Measurements from ENCODE around the gene KMO. TPM values are rescaled to one million over a fixed set of nuclear protein-coding genes. Genes with fewer than 3 reads are reported as not detected.

Gene KMO
- total RNA-seq, 1 donor from 2014 or later: 23.0 TPM

DNA sequence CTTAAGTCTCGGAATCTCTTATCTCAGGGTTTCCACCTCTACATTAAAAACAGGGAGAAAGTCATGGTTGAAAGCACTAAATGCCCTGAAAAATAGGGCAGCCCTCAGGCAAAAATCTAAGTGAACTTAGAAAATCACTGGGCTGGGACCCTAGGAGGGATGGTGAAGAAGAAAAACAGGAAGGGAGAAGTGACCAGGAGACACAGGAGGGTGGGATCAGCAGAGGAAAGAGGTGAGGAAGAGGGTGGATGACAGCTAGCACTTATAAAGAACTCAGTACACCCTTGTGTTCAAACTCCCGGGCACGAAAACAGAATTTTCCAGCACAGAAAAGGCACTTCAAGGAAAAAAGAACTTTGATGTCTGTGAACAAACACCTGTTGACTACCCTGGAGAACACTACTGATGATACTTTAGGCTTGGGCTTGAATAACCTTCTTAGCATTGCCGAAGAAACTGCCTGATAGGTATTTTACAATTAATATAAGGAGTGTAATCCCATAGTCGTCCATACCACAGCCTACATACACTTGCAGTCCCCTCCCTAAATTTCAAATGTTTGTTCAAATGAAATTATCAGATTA is 106.0 kb downstream of the KMO start:
- intact Hi-C loops (cut with DNase I): no loop called here
- Histone ChIP-seq H3K36me3 (peaks cover 6% of the 10 kb centered on the region), H3K4me3 (peak overlapping the region; percentile 82), H3K27me3 (ENCODE audit: low read depth) (no peaks in the 10 kb centered on the region), H3K4me1 (peaks cover 27% of the 10 kb centered on the region), H3K9me3 (no peaks in the 10 kb centered on the region), H3K27ac (no peak overlapping the region)
- TF ChIP-seq, protein P1, sequence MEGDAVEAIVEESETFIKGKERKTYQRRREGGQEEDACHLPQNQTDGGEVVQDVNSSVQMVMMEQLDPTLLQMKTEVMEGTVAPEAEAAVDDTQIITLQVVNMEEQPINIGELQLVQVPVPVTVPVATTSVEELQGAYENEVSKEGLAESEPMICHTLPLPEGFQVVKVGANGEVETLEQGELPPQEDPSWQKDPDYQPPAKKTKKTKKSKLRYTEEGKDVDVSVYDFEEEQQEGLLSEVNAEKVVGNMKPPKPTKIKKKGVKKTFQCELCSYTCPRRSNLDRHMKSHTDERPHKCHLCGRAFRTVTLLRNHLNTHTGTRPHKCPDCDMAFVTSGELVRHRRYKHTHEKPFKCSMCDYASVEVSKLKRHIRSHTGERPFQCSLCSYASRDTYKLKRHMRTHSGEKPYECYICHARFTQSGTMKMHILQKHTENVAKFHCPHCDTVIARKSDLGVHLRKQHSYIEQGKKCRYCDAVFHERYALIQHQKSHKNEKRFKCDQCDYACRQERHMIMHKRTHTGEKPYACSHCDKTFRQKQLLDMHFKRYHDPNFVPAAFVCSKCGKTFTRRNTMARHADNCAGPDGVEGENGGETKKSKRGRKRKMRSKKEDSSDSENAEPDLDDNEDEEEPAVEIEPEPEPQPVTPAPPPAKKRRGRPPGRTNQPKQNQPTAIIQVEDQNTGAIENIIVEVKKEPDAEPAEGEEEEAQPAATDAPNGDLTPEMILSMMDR (IDR thresholded peaks at IDR 0.05): no peak
- ATAC-seq: no peak
- no peak for DNase-seq

DNA sequence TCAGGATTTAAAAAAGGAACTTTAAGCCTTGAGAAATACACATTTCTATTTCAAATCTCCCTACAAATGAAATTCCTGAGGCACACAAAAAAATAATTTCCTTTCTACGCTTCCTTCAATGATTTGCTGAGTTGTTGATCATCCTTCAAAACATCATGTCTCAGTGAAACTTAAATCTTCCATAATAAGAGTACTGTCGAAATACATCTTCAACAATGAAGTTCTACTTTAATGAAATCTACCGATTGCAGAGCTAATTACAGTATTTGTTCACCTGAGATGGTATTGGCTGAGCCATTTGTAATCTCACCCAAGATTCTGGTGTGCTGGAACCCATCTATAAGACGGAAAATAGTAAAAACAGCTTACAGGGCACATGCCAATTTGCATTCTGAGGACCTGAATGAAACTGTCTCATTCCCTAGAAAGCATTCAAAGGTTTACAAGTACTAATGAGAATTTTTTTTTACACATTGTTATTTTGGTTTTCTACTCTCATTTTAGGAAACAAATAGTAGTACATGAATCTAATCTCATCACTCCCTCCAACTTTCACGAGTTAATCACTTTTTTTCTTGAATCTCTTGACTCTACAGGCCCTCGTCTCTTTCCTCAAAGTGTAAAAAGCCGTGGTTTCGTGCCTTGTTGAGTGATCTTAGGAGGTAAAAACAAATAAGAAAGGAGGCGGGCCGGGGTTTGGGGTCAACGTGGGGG is 106.9 kb downstream of the KMO start:
- DNase-seq: no peak
- Histone ChIP-seq H3K9me3 (no peaks in the 10 kb centered on the region), H3K4me1 (peaks cover 27% of the 10 kb centered on the region), H3K27ac (peak overlapping the region; percentile 86), H3K4me3 (peak overlapping the region; percentile 82), H3K27me3 (ENCODE audit: low read depth) (no peaks in the 10 kb centered on the region), H3K36me3 (peaks cover 6% of the 10 kb centered on the region)
- intact Hi-C loops (cut with DNase I): no loop called here
- TF ChIP-seq, protein P1 (IDR thresholded peaks at IDR 0.05): no peak
- ATAC-seq: no peak

DNA sequence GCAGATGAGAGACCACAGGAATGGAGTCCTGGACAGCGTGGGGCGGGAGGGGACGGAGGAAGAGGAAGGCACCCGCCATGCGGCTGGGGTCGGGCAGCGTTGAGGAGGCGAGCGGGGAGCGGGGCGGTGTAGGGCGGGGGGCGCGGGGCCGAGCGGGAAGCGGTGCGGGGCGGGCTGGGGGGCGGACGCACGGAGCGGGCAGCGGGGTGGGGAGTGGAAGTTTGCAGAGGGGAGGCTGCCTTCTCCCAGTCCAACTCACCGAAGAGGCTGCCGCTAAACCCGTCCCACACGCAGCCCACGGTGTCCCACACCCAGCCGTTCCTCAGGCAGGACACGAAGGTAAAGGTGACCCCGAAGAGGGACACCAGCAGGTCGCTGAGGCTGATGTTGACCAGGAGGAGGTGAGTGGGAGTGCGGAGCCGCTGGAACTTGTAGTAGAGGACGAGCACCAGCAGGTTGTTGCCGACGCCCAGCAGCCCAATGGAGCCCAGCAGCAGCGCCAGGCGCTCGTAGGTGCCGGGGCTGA is 107.5 kb downstream of the KMO start:
- H3K27ac ChIP-seq: peak overlapping the region; percentile 86
- H3K4me3 ChIP-seq: peak overlapping the region; percentile 82
- peaks cover 27% of the 10 kb centered on the region for H3K4me1 ChIP-seq
- intact Hi-C loops (cut with DNase I): no loop called here
- no peaks in the 10 kb centered on the region for H3K9me3 ChIP-seq
- no peaks in the 10 kb centered on the region for H3K27me3 ChIP-seq (ENCODE audit: low read depth)
- peak; percentile 77 for DNase-seq
- peaks cover 6% of the 10 kb centered on the region for H3K36me3 ChIP-seq
- TF ChIP-seq, protein P1 (IDR thresholded peaks at IDR 0.05): no peak
- ATAC-seq: peak; percentile 20 to 33

DNA sequence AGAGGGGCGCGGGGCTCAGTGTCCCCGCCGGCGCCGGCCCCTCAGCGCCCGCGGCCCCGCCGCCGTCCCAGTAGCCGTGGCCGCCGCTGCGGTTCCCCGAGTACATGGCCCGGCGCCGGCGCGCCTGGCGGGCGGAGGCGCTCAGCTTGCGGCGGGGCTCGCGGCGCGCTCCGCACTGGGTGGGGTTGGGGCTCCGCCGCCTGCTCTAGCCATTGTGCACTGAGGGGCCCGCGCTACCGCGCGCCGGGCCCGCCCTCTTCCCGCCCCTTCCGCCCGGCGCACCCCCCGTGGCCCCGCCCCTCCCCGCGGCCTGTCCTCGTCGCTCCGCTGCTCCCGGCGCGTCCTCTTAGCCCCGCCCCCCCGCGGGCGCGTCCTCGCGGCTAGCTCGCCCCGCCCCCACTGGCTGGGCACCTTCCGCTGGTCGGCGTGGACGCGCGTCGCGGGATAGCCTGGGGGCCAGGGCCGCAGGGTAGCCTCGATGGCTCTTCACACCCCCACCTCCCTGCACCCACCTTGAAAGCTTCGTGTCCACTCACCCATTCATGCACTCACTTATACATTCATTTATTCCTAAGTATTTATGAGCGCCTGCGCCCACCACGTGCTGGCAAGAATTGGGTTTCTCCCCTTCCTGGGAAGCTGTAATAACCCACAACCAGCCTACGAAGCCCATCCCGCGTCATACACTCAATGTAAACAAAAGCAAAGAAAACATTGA is 108.1 kb downstream of the KMO start, which contains the start of the genes CHML and OPN3:
Gene CHML, minus strand, starts transcription at position 221 of the 718 bp plus-strand sequence. CDS start 4,603 bp downstream, outside the sequence.
Gene OPN3, minus strand, starts transcription at position 221 of the 718 bp plus-strand sequence. Its CDS starts 115 bp downstream, at position 106.
- H3K4me1 ChIP-seq: peaks cover 27% of the 10 kb centered on the region
- H3K36me3 ChIP-seq: peaks cover under 1% of the 10 kb centered on the region
- no peaks in the 10 kb centered on the region for H3K27me3 ChIP-seq (ENCODE audit: low read depth)
- DNase-seq: peak; percentile 96
- TF ChIP-seq, protein P1 (IDR thresholded peaks at IDR 0.05): no peak
- intact Hi-C loops (cut with DNase I): no loop called here
- no peaks in the 10 kb centered on the region for H3K9me3 ChIP-seq
- peak; percentile 98 to 99 for ATAC-seq
- H3K4me3 ChIP-seq: peak within 1 kb of the TSS; percentile 82
- H3K27ac ChIP-seq: peak within 1 kb of the TSS; percentile 86

DNA sequence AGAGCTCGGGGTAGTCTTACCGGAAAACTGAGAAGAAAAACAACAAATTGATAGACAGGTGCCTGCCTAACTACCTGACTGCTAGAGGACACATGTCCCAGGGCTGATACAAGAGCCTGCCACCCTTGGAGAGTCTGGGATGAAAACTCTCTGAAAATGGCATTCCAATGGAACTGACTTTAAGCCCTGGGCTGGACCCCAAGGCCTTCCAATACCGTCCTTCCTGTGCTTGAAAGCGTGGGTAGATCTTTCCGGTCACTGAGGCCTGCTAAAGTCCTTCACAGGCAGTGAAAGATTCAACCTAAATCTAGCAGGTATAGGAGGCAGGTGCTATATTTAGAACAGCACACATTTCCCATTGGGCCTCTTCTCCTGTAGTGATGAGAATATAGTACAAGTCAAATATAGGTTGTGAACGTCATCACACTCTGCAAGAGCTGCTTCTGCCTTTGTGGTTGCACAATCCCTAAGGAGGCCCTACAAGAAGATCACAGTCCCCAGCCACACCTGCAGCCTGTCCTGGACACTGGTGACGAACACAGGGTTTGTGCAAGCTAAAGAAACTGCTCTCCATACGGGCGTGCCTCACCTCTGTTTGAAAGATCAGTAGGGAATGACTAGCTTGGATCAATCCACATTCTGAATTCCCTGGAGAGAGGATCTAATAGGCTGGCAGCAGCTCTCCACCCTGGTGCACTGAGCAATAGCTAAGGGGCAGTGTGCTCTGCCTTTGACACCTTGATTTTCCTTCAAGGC is 108.9 kb downstream of the KMO start:
- peaks cover 27% of the 10 kb centered on the region for H3K4me1 ChIP-seq
- peak overlapping the region; percentile 59 for H3K27ac ChIP-seq
- H3K4me3 ChIP-seq: peak overlapping the region; percentile 82
- H3K27me3 ChIP-seq (ENCODE audit: low read depth): no peaks in the 10 kb centered on the region
- no peaks in the 10 kb centered on the region for H3K9me3 ChIP-seq
- ATAC-seq: no peak
- no peak for DNase-seq
- TF ChIP-seq, protein P1 (IDR thresholded peaks at IDR 0.05): no peak
- intact Hi-C loops (cut with DNase I): no loop called here
- no peaks in the 10 kb centered on the region for H3K36me3 ChIP-seq

Measured in lower lobe of right lung (tissue), 2 donors.